ENCODE measurements around the gene ENTHD1.
"Not testable (repeated sequence)": the region's sequence is repeated elsewhere in the genome, so short reads cannot be mapped to it uniquely, and the experiment has no call there.

Gene ENTHD1

GRCh38 chr22:39777716-39778454 is 115.7 kb downstream of the ENTHD1 start:
- DNase-seq (ENCODE audit: low read depth), result no peak

GRCh38 chr22:39776295-39777009 is 117.1 kb downstream of the ENTHD1 start:
- no peak for DNase-seq (ENCODE audit: low read depth)

GRCh38 chr22:39773976-39774539 is 119.5 kb downstream of the ENTHD1 start:
- no peak for DNase-seq (ENCODE audit: low read depth)

- DNase-seq (ENCODE audit: low read depth), result no peak
Measured at GRCh38 chr22:39773503-39773902, 120.1 kb downstream of the ENTHD1 start.

- DNase-seq (ENCODE audit: low read depth), result no peak
Measured at GRCh38 chr22:39771486-39771885, 122.1 kb downstream of the ENTHD1 start.

GRCh38 chr22:39765661-39766060 is 127.9 kb downstream of the ENTHD1 start:
- no peak for DNase-seq (ENCODE audit: low read depth)

GRCh38 chr22:39765046-39765445 is 128.5 kb downstream of the ENTHD1 start:
- DNase-seq (ENCODE audit: low read depth), result no peak

- no peak for DNase-seq (ENCODE audit: low read depth)
Measured at GRCh38 chr22:39763276-39763675, 130.3 kb downstream of the ENTHD1 start.

- no peak for DNase-seq (ENCODE audit: low read depth)
Measured at GRCh38 chr22:39750759-39751158, 142.8 kb downstream of the ENTHD1 start.

GRCh38 chr22:39748877-39749276 is 144.7 kb downstream of the ENTHD1 start:
- no peak for DNase-seq (ENCODE audit: low read depth)

GRCh38 chr22:39746600-39747262 is 146.8 kb downstream of the ENTHD1 start:
- DNase-seq (ENCODE audit: low read depth), result no peak

- no peak for DNase-seq (ENCODE audit: low read depth)
Measured at GRCh38 chr22:39745789-39746188, 147.8 kb downstream of the ENTHD1 start.

- no peak for DNase-seq (ENCODE audit: low read depth)
Measured at GRCh38 chr22:39744353-39744752, 149.2 kb downstream of the ENTHD1 start.

GRCh38 chr22:39743935-39744334 is 149.6 kb downstream of the ENTHD1 start:
- no peak for DNase-seq (ENCODE audit: low read depth)

GRCh38 chr22:39739338-39740027 is 154.1 kb downstream of the ENTHD1 start:
- DNase-seq (ENCODE audit: low read depth), result no peak

GRCh38 chr22:39738746-39739145 is 154.8 kb downstream of the ENTHD1 start:
- DNase-seq (ENCODE audit: low read depth), result no peak

- DNase-seq (ENCODE audit: low read depth), result no peak
Measured at GRCh38 chr22:39735776-39736175, 157.8 kb downstream of the ENTHD1 start.

- DNase-seq (ENCODE audit: low read depth), result no peak
Measured at GRCh38 chr22:39734866-39735265, 158.7 kb downstream of the ENTHD1 start.

- not testable (repeated sequence) for DNase-seq (ENCODE audit: low read depth)
Measured at GRCh38 chr22:39734046-39734445, 159.5 kb downstream of the ENTHD1 start.

GRCh38 chr22:39733191-39733590 is 160.4 kb downstream of the ENTHD1 start:
- no peak for DNase-seq (ENCODE audit: low read depth)

- no peak for DNase-seq (ENCODE audit: low read depth)
Measured at GRCh38 chr22:39732625-39733024, 160.9 kb downstream of the ENTHD1 start.

All from activated gamma-delta T cell treated with anti-CD3 and anti-CD28 coated beads, Interleukin-2, amount 50 U/mL, for 16 hours (primary cell).